Left lung (tissue), 14 donors: ENCODE results near the gene MAIP1. TPM values are rescaled to one million over a fixed set of nuclear protein-coding genes. Genes with fewer than 3 reads are reported as not detected.

Experiments used
- ATAC-seq: fragments of 200-7000 bp; cut with Tn5 transposase; one replicate; pipeline ENCODE4 v1.9.1; 2020; ENCODE audit warnings: moderate library complexity
- DNase-seq, 4 donors: peaks; one replicate each; pipeline ENCODE4 v3.0.0-alpha.2; 2013 to 2020
- H3K27ac ChIP-seq, 2 donors: fragments of 200-600 bp; sonication (generic) in 1 of 2; one replicate each; pipeline versions ENCODE4 v1.5.0 to v1.8.0; 2020 to 2021
- H3K27me3 ChIP-seq, 2 donors: fragments of 200-600 bp; sonication (generic) in 1 of 2; one replicate each; pipeline versions ENCODE4 v1.5.0 to v1.8.0; 2020 to 2021
- H3K36me3 ChIP-seq, 2 donors: fragments of 200-600 bp; sonication (generic) in 1 of 2; one replicate each; pipeline versions ENCODE4 v1.5.0 to v1.8.0; 2020 to 2021
- H3K4me1 ChIP-seq, 2 donors: fragments of 200-600 bp; one replicate each; pipeline ENCODE4 v1.8.0; 2021
- H3K4me3 ChIP-seq, 2 donors: fragments of 200-600 bp; sonication (generic) in 1 of 2; one replicate each; pipeline versions ENCODE4 v1.5.0 to v1.8.0; 2020 to 2021; ENCODE audit warnings: mild to moderate bottlenecking in 1 of 2
- H3K9me3 ChIP-seq, 2 donors: fragments of 200-600 bp; sonication (generic) in 1 of 2; one replicate each; pipeline versions ENCODE4 v1.5.0 to v1.8.0; 2020 to 2021
- intact Hi-C, 2 donors: fragments of 100-400 bp; cut with DNase I; formaldehyde crosslinking; loops; one replicate each; pipeline versions ENCODE4 v1.11.2 to v1.14.2; 2022
- long read RNA-seq, 12 donors: library from polyadenylated mRNA in 2 of 12; unstranded in 2 of 12; transcript quantifications; one replicate each; pipeline ENCODE4 v2.0.0 and lab custom pipeline, GENCODE V29; 2019 to 2026
- polyA plus RNA-seq, 6 donors: library from polyadenylated mRNA; unstranded; fragments of 120-200 nt; gene quantifications; one replicate each; pipeline ENCODE4 v1.2.1, GENCODE V29; 2013; ENCODE audit not compliant: insufficient read length in 6 of 6
- total RNA-seq, 2 donors: library from RNA; stranded (reverse); fragmentation: NEBNext Ultra II Directional; extraction: Animal tissue kit (Norgen Biotek cat#: 25700); gene quantifications; one replicate each; pipeline ENCODE4 v1.2.1, GENCODE V29; 2021
- TF ChIP-seq, protein P1 (sequence below), 2 donors: fragments of 200-600 bp; sonication (generic) in 1 of 2; IDR thresholded peaks; one replicate each; pipeline versions ENCODE4 v1.5.0 to v1.8.0; 2021; ENCODE audit warnings: antibody characterized with exemption in 2 of 2
- donor health status: DM: no; HTN: yes; CAD: no.
- donor health status: DM: no; HTN: no; CAD: no.

The MAIP1 gene, protein sequence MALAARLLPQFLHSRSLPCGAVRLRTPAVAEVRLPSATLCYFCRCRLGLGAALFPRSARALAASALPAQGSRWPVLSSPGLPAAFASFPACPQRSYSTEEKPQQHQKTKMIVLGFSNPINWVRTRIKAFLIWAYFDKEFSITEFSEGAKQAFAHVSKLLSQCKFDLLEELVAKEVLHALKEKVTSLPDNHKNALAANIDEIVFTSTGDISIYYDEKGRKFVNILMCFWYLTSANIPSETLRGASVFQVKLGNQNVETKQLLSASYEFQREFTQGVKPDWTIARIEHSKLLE
- total RNA-seq (10 to 100 TPM; 14.7 to 20.2 TPM), polyA plus RNA-seq (10 to 100 TPM; 20.9 to 25.8 (median 23.5) TPM)
- long read RNA-seq, donor 1, transcript MAIP1-202 (5 exons, 1,386 nt): major isoform, 10 of 15 reads
- long read RNA-seq, donor 1, partial matches to known transcripts: 5 of 15 reads
- long read RNA-seq, donor 1, other reads (novel, unspliced or antisense): 0 of 15 reads
- long read RNA-seq, donor 2, transcript MAIP1-202 (5 exons, 1,386 nt): major isoform, 11 of 11 reads
- long read RNA-seq, donor 2, partial matches to known transcripts: 0 of 11 reads
- long read RNA-seq, donor 2, other reads (novel, unspliced or antisense): 0 of 11 reads
- long read RNA-seq, donor 3, transcript MAIP1-202 (5 exons, 1,386 nt): major isoform, 6 of 6 reads
- long read RNA-seq, donor 3, partial matches to known transcripts: 0 of 6 reads
- long read RNA-seq, donor 3, other reads (novel, unspliced or antisense): 0 of 6 reads
- long read RNA-seq, donor 4, transcript MAIP1-202 (5 exons, 1,386 nt): major isoform, 11 of 12 reads
- long read RNA-seq, donor 4, partial matches to known transcripts: 1 of 12 reads
- long read RNA-seq, donor 4, other reads (novel, unspliced or antisense): 0 of 12 reads
- long read RNA-seq, donor 5, transcript MAIP1-202 (5 exons, 1,386 nt): major isoform, 7 of 7 reads
- long read RNA-seq, donor 5, partial matches to known transcripts: 0 of 7 reads
- long read RNA-seq, donor 5, other reads (novel, unspliced or antisense): 0 of 7 reads
- long read RNA-seq, donor 6, transcript MAIP1-202 (5 exons, 1,386 nt): major isoform, 11 of 11 reads
- long read RNA-seq, donor 6, partial matches to known transcripts: 0 of 11 reads
- long read RNA-seq, donor 6, other reads (novel, unspliced or antisense): 0 of 11 reads
- long read RNA-seq, donor 7, partial matches to known transcripts: 0 of 4 reads
- long read RNA-seq, donor 7, other reads (novel, unspliced or antisense): 0 of 4 reads
- long read RNA-seq, donor 8, transcript MAIP1-202 (5 exons, 1,386 nt): major isoform, 5 of 5 reads
- long read RNA-seq, donor 8, partial matches to known transcripts: 0 of 5 reads
- long read RNA-seq, donor 8, other reads (novel, unspliced or antisense): 0 of 5 reads
- long read RNA-seq, donor 9: 0 reads
- long read RNA-seq, donor 10, transcript MAIP1-202 (5 exons, 1,386 nt): major isoform, 15 of 17 reads
- long read RNA-seq, donor 10, partial matches to known transcripts: 0 of 17 reads
- long read RNA-seq, donor 10, other reads (novel, unspliced or antisense): 2 of 17 reads
- long read RNA-seq, donor 11, transcript MAIP1-202 (5 exons, 1,386 nt): major isoform, 12 of 12 reads
- long read RNA-seq, donor 11, partial matches to known transcripts: 0 of 12 reads
- long read RNA-seq, donor 11, other reads (novel, unspliced or antisense): 0 of 12 reads
- long read RNA-seq, donor 12, transcript MAIP1-202 (5 exons, 1,386 nt): major isoform, 7 of 7 reads
- long read RNA-seq, donor 12, partial matches to known transcripts: 0 of 7 reads
- long read RNA-seq, donor 12, other reads (novel, unspliced or antisense): 0 of 7 reads

DNA sequence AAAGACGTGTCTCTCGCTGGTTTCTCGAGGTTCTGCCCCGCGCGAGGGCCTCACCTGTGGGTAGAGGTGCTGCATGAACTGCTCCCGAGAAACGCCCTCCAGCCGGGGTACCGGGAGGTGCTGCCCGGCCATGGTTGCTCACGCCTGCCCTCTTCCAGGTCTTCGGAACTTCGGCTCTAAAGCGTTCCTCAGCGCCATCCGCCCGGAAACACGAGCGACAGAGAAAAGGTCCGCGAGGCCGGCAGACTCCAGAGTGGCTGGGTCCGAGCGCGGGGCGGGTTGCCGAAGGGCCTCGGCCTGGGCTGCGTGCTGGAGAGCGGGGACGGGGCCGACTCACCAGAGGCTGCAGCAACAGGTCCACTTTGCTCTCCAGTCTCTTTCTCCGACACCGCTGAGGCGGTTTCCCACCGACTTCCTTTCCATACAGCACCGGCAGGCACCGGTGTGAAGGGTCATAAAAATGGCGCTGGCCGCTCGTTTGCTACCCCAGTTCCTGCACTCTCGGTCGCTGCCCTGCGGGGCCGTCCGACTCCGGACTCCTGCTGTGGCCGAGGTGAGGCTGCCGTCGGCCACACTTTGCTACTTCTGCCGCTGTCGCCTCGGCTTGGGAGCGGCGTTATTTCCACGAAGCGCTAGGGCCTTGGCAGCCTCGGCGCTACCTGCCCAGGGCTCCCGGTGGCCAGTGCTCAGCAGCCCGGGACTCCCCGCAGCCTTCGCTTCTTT lies at the start of gene MAIP1, which contains the start of gene TYW5:
TSS of gene MAIP1 (plus strand) at position 244 of the 723 bp plus-strand sequence. CDS start at position 461, 217 bp downstream.
TSS of gene TYW5 (minus strand) at position 153 of the 723 bp plus-strand sequence. CDS start at position 132, 21 bp downstream.
- Histone ChIP-seq H3K9me3 (no peaks in the 10 kb centered on the region), H3K27ac (peak within 1 kb of the TSS; percentile 88 to 95), H3K4me1 (peaks cover 11 to 38% of the 10 kb centered on the region in 2 donors), H3K36me3 (peaks cover 0 to 19% of the 10 kb centered on the region in 2 donors), H3K27me3 (no peaks in the 10 kb centered on the region), H3K4me3 (peak within 1 kb of the TSS; percentile 83 to 95)
- ATAC-seq: peak; percentile 97
- intact Hi-C loops: no loop called here
- TF ChIP-seq, protein P1, sequence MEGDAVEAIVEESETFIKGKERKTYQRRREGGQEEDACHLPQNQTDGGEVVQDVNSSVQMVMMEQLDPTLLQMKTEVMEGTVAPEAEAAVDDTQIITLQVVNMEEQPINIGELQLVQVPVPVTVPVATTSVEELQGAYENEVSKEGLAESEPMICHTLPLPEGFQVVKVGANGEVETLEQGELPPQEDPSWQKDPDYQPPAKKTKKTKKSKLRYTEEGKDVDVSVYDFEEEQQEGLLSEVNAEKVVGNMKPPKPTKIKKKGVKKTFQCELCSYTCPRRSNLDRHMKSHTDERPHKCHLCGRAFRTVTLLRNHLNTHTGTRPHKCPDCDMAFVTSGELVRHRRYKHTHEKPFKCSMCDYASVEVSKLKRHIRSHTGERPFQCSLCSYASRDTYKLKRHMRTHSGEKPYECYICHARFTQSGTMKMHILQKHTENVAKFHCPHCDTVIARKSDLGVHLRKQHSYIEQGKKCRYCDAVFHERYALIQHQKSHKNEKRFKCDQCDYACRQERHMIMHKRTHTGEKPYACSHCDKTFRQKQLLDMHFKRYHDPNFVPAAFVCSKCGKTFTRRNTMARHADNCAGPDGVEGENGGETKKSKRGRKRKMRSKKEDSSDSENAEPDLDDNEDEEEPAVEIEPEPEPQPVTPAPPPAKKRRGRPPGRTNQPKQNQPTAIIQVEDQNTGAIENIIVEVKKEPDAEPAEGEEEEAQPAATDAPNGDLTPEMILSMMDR (IDR thresholded peaks at IDR 0.05): no peak
- peak; percentile 84 to 95 (median 86) for DNase-seq

DNA sequence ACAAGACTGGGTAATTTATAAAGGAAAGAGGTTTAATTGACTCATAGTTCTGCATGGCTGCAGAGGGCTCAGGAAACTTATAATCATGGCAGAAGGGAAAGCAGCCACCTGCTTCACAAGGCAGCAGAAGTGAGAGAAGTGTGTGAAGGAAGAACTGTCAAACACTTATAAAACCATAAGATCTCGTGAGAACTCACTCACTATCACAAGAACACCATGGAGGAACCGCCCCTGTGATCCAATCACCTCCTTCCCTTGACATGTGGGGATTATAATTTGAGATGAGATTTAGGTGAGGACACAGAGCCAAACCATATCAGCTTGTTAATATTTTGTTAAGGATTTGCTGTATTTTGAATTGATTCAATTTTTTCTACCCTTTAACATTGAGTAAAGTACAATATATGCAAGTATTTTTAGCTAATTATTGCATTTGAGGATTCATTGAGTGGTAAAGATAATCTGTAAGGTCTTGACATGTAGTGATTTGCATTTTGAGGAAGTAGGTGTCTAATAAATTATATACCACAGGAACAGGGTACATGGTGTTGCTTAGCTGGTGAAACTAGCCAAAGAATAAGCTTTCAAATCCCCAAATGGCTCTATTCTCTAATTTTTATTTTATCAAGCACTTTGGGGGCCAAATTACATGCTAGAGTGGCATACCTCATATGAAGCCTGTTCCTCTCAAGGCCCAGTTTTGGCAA lies 48.2 kb upstream of the MAIP1 start:
- no peaks in the 10 kb centered on the region for H3K9me3 ChIP-seq
- no peaks in the 10 kb centered on the region for H3K27me3 ChIP-seq
- intact Hi-C loops: no loop called here
- ATAC-seq (no peak), DNase-seq (no peak)
- H3K36me3 ChIP-seq: no peaks in the 10 kb centered on the region
- H3K27ac ChIP-seq: no peak overlapping the region
- H3K4me3 ChIP-seq: no peak overlapping the region
- H3K4me1 ChIP-seq: peaks cover 4 to 10% of the 10 kb centered on the region in 2 donors
- TF ChIP-seq, protein P1 (IDR thresholded peaks at IDR 0.05): no peak

DNA sequence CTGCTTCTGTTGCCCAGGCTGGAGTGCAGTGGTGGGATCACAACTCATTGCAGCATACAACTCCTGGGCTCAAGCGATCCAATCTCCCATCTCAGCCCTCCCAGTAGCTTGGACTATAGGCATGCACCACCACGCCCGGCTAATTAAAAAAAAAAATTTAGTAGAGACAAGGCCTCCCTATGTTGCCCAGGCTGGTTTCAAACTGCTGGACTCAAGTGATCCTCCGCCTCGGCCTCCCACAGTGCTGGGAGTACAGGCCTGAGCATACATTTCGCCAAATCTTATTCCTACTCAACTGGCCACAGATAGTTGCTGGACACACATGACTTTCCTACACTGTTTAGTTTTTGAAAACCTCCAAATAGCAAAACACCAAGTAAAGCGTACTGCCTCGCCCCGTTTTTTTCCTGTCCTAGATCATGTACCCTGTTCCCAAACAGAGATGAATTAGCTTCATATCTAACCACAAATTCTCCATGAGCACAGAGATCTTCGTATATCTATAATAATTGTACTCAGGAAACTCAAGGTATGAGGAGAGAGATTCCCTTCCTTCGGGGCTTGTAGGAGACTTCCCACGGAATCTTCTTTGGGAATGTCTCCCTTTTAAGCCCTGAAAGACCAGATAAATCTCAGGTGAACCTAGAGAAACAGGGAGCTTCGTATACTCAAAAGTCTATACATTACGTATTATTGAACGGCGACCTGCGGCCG lies 44.9 kb upstream of the MAIP1 start:
- H3K4me3 ChIP-seq: peak overlapping the region; percentile 72
- peaks cover 15 to 32% of the 10 kb centered on the region in 2 donors for H3K4me1 ChIP-seq
- H3K9me3 ChIP-seq: no peaks in the 10 kb centered on the region
- peak overlapping the region in 1 of 2 donors; percentile 96 for H3K27ac ChIP-seq
- H3K36me3 ChIP-seq: no peaks in the 10 kb centered on the region
- TF ChIP-seq, protein P1 (IDR thresholded peaks at IDR 0.05): no peak
- ATAC-seq (no peak), DNase-seq (no peak)
- intact Hi-C loops: no loop called here
- H3K27me3 ChIP-seq: no peaks in the 10 kb centered on the region
